ENCODE measurements around the gene DNAH10.

The DNAH10 gene

DNA sequence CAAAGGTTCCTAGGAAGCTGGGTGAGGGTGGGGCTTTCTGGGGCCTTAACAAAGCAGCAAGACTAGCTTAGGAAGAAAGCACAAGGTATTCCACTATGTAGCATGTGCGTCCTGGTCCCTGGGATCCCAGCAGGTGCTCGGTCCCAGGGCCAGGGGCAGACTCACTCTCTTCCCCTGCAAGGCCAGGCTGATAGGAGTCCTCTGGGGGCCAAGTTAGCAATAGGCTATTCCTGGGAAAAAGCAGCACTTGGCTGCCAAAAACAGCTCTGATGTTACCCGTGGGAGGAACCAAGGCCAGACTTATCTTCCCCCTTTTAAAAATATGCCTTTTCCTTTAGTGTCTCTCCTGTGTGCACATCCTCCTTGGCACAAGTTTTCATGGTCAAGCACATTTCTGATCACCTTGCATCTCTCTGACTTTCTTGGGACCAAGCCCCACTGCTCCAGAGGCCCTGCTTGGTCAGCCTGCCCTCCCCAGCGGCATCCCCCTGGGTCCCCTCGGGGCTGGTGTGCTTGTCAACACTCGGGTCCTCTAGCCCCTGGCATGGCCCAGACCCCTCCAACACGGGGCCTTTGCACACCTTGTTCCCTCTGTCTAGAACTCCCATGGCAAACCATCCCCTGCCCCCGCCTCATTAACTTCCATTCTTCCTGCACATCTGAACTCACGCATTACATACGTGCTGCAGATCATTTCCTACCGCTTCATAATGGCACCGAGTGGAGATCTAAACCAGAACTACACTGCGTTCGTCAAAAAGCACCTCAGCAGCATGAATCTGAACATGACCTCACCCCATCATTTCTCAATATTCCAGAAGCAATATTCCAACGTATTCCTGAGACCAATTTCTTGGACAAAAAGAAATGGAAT is 188.6 kb downstream of the DNAH10 start:
- DNase-seq (ENCODE audit: low read depth, low spot score): no peak
- no peak overlapping the region for H3K4me3 ChIP-seq (ENCODE audit: low read length)

DNA sequence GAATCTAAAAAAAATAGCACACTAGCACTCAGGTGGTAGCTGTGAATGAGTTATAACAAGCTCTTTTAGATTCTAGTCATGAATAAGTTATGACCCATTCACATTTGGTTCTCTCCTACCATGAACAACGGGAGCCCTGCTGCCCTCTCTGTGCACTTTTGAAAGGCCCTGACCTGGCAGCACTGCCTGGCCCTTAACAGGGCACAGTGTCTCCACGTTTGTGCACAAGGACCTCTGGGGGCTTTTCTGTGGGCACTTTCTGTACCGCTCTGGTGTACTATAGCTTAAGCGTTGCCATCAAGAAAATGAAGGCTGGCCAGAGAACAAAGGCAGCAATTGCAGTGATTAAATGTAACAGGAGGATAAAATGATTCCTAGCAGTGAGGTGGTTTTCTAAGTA is 189.4 kb downstream of the DNAH10 start:
- DNase-seq (ENCODE audit: low read depth, low spot score): no peak
- no peak overlapping the region for H3K4me3 ChIP-seq (ENCODE audit: low read length)

DNA sequence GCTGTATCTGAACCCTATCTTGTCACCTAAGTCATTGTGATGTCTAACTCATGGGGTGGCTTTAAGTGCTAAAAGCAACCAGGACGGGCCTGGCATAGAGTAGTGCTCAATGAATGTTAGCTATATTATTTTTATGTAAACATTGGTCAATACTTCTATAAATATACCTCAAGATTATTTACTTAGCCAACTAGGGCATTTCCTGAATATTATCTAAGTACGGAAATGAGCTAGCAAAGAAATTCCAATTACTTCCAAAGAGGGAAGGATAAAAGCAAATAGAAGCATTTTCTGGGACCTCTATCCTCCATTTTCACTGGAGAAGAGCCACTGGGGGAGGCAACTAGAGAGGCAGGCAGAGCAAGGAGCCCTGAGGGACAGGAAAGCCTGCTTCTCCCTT is 189.9 kb downstream of the DNAH10 start:
- DNase-seq (ENCODE audit: low read depth, low spot score): no peak
- H3K4me3 ChIP-seq (ENCODE audit: low read length): no peak overlapping the region

DNA sequence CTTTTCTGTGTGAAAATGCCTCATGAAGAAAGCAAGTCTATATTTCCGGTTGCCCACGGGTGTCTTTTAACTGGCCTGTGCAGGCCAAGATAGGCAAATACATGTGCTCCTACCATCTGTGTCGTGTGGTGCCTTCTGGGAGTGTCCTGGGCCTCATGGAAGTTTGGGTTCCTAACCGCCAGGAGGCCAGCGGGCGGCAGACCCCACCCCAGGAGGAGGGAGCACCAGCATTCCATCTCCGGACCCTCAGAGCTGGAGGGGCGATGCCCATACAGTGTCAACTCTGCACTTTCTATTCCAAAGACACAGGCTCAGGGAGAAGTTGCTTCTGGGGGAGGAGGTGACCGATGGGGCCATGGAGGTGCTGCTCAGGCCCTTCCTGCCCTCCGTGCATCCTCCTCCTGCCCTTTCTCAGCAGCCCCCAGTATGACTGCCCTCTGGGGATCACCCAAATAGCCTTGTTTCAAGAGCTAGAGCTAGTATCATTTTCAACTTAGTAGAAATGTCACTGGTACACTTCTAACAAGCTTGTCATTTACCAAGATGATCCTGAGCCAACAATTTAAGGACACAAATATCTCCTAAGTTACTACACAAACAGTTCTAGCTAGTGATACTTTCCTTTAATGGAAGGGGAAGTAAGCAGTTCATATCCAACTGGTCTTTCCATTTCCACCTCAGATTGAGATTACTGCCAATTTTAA is 192.7 kb downstream of the DNAH10 start:
- H3K4me3 ChIP-seq (ENCODE audit: low read length): no peak overlapping the region
- DNase-seq (ENCODE audit: low read depth, low spot score): no peak

GRCh38 chr12:123956249-123956648 is 194.1 kb downstream of the DNAH10 start:
- no peak for DNase-seq (ENCODE audit: low read depth, low spot score)
- H3K4me3 ChIP-seq (ENCODE audit: low read length): no peak overlapping the region

- DNase-seq (ENCODE audit: low read depth, low spot score): no peak
- no peak overlapping the region for H3K4me3 ChIP-seq (ENCODE audit: low read length)
Observed at GRCh38 chr12:123957196-123957595, 195.1 kb downstream of the DNAH10 start.

DNA sequence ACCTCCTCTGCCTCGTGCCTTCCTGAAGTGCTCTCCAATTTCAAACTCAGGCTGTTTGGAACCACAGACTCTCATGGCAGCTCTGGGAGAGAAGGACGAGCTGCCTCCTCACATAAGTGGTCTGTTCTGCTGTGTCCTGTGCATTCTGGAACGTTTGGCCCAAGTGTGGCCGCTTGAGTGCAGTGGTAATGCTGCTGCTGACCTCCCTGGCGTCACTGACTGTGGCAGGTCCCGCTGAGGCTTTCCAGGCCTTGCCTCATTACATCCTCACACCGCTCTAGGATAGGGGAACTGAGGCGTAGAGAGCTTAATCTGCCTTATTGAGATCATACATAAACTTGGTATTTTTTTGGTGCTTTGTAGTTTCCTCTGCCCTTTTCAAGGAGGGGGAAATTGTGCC is 196.4 kb downstream of the DNAH10 start:
- no peak overlapping the region for H3K4me3 ChIP-seq (ENCODE audit: low read length)
- DNase-seq (ENCODE audit: low read depth, low spot score): no peak

- no peak for DNase-seq (ENCODE audit: low read depth, low spot score)
- H3K4me3 ChIP-seq (ENCODE audit: low read length): no peak overlapping the region
Observed at GRCh38 chr12:123958876-123959275, 196.8 kb downstream of the DNAH10 start.

DNA sequence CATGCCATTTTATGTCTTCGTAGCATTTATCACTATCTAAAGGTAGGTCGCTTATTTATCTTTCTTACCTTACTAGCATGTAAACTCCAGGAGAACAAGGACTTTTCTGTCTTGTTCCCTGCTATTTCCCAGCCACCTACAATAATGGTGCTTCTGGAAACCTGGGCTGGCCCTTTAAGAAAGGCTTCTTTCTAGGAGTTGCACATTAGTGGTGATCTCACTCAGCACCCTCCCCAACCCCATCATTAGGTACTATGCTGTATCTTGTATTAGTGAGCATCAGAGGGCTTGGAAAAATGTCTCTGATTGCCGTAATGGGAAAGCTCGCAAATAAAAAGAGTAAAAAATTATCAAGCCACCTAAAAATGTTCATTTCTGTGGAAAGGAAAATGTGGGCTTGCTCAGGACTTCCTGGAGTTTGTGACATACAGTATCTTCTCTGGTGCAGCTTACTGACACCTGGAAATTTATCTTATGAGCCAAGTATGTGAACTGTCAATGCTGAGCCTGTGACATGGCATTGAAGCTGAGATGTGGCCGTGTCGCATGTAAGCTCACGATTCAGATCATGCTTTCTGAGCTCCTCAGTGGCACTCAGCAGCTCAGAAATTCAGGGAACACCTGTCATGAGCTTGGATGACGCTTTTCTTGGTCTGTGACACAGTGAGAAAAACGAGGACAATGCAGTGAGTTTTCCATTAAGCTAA is 198.1 kb downstream of the DNAH10 start:
- DNase-seq (ENCODE audit: low read depth, low spot score): no peak
- no peak overlapping the region for H3K4me3 ChIP-seq (ENCODE audit: low read length)

- no peak overlapping the region for H3K4me3 ChIP-seq (ENCODE audit: low read length)
- DNase-seq (ENCODE audit: low read depth, low spot score): no peak
Observed at GRCh38 chr12:123960856-123961255, 198.8 kb downstream of the DNAH10 start.

DNA sequence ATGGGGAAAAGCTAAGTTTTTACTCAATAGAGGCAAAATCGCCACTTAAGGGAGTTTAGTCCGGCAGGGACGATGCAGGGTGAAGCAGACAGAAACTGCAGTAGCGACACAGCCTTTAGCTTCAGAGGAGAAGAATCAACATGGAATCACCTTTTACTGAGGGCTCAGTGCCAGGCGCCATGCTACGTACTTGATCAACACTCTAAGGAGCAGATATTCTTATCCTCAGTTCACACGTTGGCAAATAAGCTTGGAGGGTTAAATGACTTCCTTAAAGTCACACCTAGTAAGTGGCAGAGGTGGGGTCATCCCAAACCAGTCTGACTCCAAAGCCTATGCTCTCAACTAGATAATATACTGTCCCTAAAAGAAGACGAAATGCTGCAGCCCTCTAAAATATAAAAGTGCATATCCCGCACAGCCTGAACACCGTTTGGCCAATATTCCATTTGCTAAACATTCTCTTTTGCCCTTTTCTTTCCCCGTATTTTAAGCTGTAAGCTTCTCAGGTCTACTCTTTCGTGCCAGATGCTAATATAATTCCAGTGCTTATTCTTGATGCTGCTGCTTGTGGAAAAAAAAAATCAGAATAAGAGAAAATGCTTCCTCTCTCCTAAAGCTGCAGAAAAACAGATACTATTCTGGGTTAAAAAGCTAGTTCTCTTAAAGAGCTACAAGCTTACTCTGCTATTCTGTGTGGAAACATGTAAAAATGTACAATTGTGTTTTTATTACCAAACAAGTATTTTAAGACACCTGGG is 199.7 kb downstream of the DNAH10 start:
- H3K4me3 ChIP-seq (ENCODE audit: low read length): no peak overlapping the region
- DNase-seq (ENCODE audit: low read depth, low spot score): no peak

GRCh38 chr12:123962513-123962912 is 200.4 kb downstream of the DNAH10 start:
- no peak overlapping the region for H3K4me3 ChIP-seq (ENCODE audit: low read length)
- no peak for DNase-seq (ENCODE audit: low read depth, low spot score)

DNA sequence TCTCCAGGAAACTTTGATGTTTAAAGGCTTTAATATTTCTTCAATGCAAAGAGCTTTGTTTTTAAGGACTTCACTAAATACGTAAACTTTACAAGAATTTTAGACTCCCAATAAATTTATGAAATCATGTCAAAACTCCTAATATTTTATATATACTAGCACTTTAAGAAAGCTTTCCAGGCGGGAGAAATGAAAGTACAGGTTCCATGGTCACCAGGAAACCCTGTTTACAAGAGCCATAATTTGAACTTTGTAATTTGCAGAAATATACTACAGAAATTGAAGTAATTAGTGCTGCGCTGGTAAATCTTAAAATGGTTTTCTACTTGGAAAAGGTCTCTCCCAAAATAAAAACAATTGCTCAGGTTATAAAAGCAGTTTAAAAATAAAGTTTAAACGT is 201.7 kb downstream of the DNAH10 start:
- no peak overlapping the region for H3K4me3 ChIP-seq (ENCODE audit: low read length)
- DNase-seq (ENCODE audit: low read depth, low spot score): no peak

- DNase-seq (ENCODE audit: low read depth, low spot score): no peak
- H3K4me3 ChIP-seq (ENCODE audit: low read length): no peak overlapping the region
Observed at GRCh38 chr12:123965382-123965781, 203.3 kb downstream of the DNAH10 start.

DNA sequence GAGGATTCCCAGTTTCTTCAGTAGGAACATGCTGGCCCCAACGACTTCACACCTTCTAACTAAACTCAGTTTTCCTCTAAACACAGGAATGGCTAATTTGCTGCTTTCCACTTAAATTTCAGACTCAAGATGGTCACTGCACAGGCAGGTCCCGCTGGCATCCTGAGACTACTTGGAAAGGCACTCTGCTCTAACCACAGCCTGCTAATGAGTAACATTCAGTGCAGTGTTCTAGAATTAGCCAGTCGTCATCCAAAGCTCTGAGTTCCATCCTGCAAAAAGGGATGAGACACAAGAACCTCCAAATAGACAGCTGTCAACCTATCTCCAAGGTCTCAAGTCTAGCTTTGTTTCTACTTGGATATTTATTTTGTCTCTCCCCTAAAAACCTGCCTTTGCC is 204.5 kb downstream of the DNAH10 start:
- DNase-seq (ENCODE audit: low read depth, low spot score): no peak
- H3K4me3 ChIP-seq (ENCODE audit: low read length): no peak overlapping the region

GRCh38 chr12:123967121-123967586 is 205.1 kb downstream of the DNAH10 start:
- no peak for DNase-seq (ENCODE audit: low read depth, low spot score)
- no peak overlapping the region for H3K4me3 ChIP-seq (ENCODE audit: low read length)

GRCh38 chr12:123971449-123971769 is 209.3 kb downstream of the DNAH10 start:
- no peak for DNase-seq (ENCODE audit: low read depth, low spot score)
- peak overlapping the region; percentile 66 for H3K4me3 ChIP-seq (ENCODE audit: low read length)

DNA sequence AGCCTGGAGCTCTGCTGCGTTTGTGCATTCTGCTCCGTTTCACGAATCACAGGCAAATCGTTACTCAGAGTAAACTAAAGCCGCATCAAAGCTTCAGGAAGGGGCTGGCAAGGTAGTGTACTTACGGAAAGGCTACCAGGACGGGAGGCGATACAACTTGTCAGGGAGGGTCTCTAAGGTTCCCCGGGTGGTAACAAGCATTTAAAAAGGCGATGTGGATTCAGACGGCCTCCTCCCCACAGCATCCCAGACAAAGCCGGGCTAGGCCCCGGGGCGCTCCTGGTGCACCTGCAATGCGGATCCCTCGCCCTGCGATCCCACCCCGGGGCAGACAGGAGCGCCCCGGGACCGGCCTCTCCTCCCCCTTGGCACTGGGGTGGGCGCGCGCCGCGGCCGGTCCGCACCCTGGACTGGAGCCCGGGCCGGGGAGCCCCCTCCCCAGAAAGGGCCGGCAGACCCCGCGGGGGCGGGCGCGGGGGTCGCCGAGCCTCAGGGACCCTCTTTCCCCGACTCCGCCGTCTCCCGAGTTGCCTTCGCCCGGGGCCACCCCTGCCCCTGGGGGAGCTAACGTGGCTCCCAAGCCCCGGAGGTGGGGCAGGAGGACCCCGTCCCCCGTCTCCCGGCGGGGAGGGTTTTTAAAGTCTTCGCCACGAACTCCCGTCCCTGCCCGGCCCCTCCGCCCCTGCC is 209.8 kb downstream of the DNAH10 start:
- peak; percentile 50 for DNase-seq (ENCODE audit: low read depth, low spot score)
- peak overlapping the region; percentile 66 for H3K4me3 ChIP-seq (ENCODE audit: low read length)

All from Jurkat, Clone E6-1 (cell line).